T-helper 22 cell (primary cell): ENCODE data around the gene CDCA4.
"Not testable (repeated sequence)": the region's sequence is repeated elsewhere in the genome, so short reads cannot be mapped to it uniquely, and the experiment has no call there.

ENCODE experiments used
- DNase-seq: peaks from one replicate; pipeline ENCODE4 v3.0.0-alpha.2; 2020; ENCODE audit warnings: low read depth

CDCA4 gene

DNA sequence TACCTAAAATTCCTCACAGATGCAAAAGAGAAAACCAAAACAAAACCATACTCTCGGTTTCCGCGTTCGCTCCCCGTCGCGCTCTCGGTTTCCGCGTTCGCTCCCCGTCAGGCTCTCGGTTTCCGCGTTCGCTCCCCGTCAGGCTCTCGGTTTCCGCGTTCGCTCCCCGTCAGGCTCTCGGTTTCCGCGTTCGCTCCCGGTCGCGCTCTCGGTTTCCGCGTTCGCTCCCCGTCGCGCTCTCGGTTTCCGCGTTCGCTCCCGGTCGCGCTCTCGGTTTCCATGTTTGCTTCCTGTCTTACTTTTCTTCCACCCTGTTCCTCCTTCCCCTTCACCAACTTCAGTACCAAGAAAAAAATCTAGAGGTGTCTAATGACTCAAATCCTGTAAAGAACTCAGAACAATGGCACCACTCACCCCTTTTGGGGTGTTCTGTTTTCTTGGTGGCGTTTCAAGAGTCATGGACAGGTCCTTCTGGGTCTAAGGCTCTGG lies 12.6 kb upstream of the CDCA4 start:
- DNase-seq, result not testable (repeated sequence)

- not testable (repeated sequence) for DNase-seq
These were observed 11.6 kb upstream of the CDCA4 start for GRCh38 chr14:105032451-105032901.

- DNase-seq, result no peak
These were observed 10.0 kb upstream of the CDCA4 start for GRCh38 chr14:105030836-105031396.

DNA sequence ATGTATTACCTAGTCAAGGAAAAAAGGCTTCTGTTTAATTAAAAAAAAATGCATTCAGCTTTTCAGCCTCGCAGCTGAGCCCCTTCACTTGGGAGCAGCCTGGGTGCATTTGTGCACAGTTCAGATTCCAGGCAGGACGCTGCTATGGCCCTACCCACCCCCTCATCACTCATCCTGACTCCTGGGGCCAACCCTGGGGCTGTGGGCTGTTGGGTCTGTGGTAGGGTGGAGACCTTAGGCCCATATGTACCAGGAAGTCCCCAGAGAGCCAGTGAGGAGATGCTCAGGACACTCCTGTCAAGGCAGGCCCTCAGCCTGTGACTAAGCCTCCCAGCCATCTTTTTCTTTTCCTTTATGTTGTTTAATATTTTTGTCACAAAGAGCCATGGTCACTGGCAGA lies 9.3 kb upstream of the CDCA4 start:
- no peak for DNase-seq

DNA sequence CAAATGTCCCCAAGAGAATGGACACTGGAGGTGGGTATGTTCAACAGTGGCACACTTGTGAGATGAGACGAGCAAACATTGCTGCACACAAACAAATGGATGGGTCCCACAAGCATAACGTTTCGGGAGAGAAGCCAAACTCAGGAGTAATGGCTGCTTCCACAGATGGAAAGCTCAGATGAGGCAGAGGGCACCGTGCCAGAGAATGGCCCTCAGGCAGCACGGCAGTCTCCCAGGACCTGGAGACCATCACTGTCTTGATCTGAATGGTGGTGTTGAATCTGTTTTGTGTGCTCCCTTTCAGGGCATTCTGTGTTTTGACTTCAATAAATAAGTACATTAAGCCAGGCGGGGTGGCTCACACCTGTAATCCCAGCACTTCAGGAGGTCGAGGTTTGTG lies 8.5 kb upstream of the CDCA4 start:
- DNase-seq, result no peak

DNA sequence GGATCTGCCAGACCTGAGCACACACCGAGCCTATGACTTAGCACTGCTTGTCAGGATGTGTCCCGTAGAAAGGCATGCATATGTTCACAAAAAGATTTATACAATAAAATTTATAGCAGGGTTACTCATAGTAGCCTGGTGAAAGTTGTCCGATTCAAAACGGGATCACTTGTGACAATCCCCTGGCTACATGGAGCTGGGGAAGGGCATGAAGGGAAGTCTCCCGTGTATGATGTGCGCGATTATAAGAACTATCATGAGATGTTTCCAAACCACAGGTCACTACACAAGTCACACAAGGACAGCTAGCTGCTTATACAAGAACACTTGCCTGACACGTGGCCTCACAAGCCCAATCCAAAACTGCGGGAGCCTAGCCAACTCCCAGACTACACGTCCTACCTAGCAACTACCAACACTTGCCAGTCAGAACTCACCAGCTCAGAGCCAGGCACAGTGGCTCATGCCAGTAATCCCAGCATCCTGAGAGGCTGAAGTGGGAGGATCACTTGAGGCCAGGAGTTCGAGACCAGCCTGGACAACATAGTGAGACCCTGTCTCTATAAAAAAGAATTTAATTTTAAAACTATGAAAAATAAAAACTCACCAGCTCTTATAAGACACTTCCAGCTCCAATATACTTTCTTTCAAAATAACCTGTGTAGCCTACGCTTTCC lies 7.5 kb upstream of the CDCA4 start:
- no peak for DNase-seq

GRCh38 chr14:105027718-105028117 lies 6.8 kb upstream of the CDCA4 start:
- DNase-seq, result not testable (repeated sequence)

DNA sequence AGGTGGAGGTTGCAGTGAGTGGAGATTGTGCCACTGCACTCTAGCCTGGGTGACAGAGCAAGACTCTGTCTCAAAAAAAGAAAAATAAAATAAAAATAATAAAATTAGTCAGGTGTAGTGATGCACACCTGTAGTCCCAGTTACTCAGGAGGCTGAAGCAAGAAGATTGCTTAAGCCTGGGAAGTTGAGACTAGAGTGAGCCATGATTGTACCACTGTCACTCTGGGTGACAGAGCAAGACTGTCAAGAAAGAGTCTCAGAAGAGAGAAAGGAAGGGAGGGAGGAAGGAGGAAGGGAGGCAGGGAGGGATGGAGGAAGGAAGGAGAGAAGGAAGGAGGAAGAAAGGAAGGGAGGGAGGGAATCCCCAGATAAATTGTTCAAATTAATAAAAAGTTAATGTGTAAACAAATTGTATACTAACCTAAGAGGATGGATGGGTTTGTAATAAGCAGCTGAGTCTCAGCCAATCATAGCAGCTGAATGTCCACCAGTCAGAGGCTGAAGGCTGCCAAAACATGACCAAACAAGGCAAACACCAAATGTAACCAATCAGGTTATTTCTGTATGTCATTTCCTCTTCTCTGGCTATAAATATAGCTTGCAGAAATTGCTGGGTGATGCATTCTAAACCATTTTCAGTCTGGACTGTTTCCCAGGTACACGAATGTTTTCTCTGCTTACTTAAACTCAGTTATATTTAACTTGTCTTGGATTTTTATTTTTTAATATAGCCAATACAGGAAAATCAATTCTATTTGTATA lies 6.1 kb upstream of the CDCA4 start:
- DNase-seq, result no peak

GRCh38 chr14:105026033-105026785 lies 5.3 kb upstream of the CDCA4 start:
- DNase-seq, result no peak

DNA sequence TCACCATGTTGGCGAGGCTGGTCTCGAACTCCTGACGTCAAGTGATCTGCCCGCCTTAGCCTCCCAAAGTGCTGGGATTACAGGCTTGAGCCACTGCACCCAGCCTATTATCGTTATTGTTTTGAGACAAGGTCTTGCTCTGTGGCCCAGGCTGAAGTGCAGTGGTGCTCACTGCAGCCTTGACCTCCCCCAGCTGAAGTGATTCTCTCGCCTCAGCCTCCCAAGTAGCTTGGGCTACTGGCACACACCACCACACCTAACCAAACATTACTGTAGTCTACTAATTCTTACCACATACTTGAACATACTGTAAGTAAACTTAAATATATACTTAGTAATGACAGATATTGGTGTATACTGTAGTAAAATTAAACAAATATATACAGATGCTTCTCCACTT lies 4.5 kb upstream of the CDCA4 start:
- no peak for DNase-seq

DNA sequence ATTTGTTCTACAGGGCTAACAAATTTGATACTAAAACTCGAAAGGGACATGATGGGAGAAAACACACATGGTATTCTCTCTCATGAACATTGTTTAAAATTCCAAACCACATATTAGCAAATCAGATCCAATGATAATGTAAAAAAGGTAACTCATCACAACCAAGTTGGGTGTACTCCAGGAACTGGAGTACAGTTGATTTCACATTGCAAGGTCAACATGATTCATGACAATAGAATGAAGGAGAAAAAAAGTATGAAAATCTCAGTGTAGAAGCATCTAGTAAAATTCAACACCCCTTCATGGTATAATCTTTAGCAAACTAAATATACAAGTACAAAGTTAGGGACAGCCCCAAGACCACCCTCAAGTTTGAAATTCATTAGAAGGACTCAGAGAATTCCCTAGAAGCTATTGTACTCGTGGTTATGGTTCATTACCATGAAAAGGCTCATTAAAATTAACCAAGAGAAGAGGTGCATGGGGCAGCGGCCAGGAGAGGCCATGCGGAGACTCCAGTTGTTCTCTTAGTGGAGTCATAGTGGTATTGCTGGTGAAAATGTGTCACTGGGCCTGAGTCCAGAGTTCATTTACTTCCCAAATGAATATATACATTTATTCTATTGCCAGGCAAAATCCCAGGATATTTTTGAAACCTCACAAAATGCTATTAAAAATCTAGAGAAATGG lies 3.1 kb upstream of the CDCA4 start:
- no peak for DNase-seq

DNA sequence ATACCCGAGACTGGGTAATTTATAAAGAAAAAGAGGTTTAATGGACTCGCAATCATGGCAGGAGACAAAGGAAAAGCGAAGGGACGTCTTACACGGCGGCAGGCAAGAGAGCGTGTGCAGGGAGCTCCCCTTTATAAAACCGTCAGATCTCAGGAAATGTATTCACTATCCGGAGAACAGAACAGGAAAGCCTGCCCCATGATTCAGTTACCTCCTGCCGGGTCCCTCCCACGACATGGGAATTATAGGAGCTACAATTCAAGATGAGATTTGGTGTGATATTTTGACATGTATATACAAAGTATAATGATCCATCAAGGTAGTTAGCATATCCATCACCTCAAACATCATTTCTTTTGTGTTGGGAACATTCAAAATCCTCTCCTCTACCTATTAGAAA lies 2.3 kb upstream of the CDCA4 start:
- DNase-seq, result no peak

DNA sequence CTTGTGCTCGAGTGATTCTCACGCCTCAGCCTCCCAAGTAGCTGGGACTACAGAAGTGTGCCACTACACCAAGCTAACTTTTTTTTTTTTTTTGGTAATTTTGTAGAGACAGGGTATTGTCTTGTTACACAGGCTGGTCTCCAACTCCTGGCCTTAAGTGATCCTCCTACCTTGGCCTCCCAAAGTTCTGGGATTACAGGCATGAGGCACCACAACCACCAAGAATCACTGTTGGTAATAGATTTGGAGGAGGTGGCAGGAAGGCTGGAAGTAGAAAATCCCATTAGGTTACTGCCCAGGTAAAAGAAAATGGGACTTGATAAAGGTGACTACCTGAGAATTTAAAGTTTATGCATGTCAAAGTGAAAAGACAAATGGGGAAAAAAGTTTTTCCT lies 1.4 kb upstream of the CDCA4 start:
- DNase-seq, result no peak

DNA sequence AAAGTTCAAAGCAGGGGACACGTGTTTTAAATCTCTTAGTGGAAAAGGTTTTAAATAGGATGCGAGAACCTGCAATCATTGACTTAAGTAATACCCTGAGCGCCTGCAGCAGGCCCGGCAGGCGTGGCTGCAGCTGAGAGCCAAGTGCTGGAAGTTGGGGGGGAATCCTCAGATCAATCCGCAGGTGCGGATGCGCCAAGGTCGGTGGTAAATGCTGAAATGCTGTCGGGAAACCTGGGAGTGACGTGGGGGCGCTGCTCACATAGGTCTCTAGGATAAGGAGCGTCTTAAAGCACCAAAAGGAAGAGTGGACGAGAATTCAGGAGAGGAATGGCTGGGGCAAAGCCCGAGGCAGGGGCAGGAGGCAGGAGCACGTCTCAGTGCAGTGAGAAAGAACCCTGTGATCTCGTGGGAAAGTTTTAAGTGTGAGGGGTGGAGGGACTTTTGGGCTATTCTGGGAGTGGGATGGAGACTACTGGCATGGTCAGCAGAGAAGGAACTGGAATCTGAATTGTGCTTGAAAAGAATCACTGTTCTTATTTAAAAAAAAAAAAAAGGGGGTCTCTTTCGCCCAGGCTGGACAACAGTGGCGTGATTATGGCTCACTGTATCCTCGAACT lies 883 bp upstream of the CDCA4 start:
- no peak for DNase-seq

DNA sequence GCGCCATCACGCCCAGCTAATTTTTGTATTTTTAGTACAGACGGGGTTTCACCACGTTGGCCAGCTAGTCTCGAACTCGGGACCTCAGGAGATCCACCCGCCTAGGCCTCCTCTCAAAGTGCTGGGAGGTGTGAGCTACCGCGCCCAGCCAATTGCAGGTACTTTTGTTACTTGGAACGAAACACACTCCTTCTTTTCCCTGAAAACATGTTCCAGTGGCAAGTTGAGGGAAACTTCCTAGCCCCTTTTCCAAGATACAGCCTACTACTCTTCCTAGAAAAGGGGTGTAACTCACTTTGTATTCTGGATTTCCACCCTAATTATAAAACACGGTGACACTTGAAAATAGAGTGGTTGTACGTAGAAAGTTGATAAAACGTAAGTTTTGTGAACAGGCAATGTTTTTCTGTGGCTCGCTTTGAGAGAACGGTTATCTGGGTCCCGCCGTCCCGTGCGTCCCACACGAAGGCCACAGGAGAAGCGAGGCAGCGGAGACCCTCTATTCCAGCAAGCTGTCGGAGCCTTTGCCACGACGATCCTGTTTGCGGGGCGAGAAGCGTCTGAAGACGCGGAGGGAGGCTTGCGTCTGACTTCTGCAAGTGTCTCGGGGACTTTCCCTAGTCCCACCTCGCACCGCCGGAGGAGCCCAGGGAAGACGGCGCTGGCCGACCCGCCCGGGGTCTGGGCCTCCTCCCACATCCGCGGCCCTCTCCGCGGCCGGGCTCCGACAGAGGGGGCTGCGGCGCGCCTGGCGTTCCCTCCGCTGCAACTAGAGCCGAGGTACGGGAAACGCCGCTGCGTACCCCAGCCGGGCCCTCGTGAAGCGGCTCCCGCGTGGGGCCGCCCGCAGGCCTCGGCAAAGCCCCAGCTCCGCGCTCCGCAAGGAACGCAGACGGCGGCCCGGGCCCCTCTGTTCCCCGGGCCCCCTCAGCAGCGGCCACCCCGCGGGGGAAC lies 745 bp downstream of the CDCA4 start:
- peak; percentile 62 for DNase-seq

DNA sequence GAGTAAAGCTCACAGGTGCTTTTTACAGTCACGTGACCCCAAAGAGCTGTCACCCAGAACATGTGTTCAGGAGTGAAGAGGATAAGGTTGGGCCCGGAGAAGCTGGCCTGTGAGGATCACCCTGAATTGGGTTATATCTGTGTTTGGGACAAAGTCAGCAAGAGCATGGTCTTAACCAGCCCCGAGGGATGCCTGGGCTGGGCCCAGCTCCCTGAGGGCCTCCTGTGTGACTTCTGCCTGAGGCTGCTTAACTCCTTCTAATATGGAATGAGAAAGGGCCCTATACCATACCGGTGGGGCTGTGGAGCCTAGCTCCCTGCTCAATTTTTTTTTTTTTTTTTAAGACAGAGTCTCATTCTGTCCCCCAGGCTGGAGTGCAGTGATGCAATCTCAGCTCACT lies 2.5 kb downstream of the CDCA4 start:
- DNase-seq, result no peak

DNA sequence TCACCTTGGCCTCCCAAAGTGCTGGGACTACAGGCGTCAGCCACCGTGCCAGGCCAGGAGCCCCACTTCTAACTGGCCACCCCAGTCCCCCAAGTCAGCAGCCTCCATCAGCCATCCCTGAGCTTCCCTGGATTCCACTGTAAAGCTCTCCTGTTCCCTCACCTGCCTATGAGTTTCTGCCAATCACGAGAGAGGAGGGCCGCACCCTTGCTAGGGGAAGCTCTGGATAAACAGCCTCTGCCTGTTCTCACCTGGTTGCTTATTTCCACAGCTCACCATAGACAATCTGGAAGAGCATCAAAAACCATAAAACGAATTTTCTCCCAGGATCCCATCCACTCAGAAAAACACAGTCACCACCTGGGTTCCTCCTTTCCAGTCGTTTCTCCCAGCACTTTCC lies 5.0 kb downstream of the CDCA4 start:
- no peak for DNase-seq

DNA sequence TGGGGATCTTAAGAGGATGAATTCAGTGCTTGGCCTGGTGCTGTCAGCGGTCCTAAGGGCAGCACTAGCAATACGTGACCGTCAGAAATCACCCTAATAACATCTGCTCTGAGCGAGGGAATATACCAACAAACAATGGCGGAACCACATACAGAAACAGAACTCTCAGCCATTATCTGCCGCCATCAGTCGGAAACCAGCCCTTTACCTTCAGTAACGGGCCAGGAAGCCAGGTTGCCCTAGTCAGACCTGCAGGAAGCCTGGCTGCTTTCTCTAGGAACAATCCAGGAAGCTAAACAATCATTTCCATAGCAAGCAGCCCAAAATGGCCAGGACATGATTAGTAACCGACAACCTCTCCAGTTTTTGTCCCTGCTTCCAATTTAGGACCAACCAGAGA lies 5.6 kb downstream of the CDCA4 start:
- DNase-seq, result no peak

DNA sequence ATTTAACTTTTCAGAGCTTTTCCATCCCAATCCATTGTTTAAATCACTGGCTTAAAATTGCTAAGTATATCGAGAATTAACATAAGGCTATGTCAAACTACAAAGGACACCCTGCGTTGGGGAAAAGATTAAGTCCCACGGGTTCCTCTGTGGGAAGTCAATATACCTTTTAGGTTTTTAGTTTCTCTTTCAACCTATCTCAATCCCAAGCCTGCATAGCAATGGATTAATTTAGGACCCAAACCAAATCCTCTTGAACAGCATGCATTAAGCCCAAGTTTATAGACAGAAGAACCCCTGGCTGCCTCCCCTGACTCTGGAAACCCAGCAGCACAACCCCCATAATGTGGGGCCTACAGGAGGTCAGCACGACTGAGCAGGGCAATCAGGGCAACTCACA lies 6.3 kb downstream of the CDCA4 start:
- DNase-seq, result no peak

- no peak for DNase-seq
These were observed 6.9 kb downstream of the CDCA4 start for GRCh38 chr14:105014032-105014431.
